H1 (cell line): ENCODE measurements around the gene TRMT44. TPM values are rescaled to one million over a fixed set of nuclear protein-coding genes. Genes with fewer than 3 reads are reported as not detected.

Source experiments
- CBX8 ChIP-seq: fragments of 300-800, 300-1000 bp; sonication (generic); IDR thresholded peaks from 2 replicates; pipeline ENCODE4 v1.7.1; 2016; ENCODE audit warnings: low read depth, low read length, borderline replicate concordance
- CHD2 ChIP-seq: IDR thresholded peaks from 2 replicates; pipeline ENCODE4 v1.6.1; 2012; ENCODE audit warnings: low read length, improper control_type of control experiment
- NRF1 ChIP-seq: IDR thresholded peaks from 2 replicates; pipeline ENCODE4 v1.6.1; 2011; ENCODE audit warnings: mild to moderate bottlenecking, low read depth, low read length, improper control_type of control experiment
- PHF8 ChIP-seq: fragments of 200-600 bp; sonication (generic); conservative IDR thresholded peaks from 2 replicates; pipeline ENCODE4 v1.7.1; 2012; ENCODE audit warnings: low read depth, mild to moderate bottlenecking, inconsistent platforms, low read length, moderate library complexity
- SIN3A ChIP-seq, 2 experiments: IDR thresholded peaks in 1 of 2; conservative IDR thresholded peaks in 1 of 2; 2 replicates each; pipeline ENCODE4 v1.6.1; 2011 to 2012; ENCODE audit warnings: low read length in 2 of 2, improper control_type of control experiment in 1 of 2, low read depth in 1 of 2, mild to moderate bottlenecking in 1 of 2
- SUZ12 ChIP-seq: fragments of 200-600 bp; sonication (generic); IDR thresholded peaks from 2 replicates; pipeline ENCODE4 v1.6.1; 2012; ENCODE audit warnings: mild to moderate bottlenecking, inconsistent platforms, low read length, moderate library complexity, mixed read lengths
- polyA plus RNA-seq, 7 experiments: library from polyadenylated mRNA; depleted of rRNA in 3 of 7; stranded (reverse) in 5 of 7; unstranded in 2 of 7; fragments of >200 nt in 5 of 7; fragments of 200-250 nt in 2 of 7; gene quantifications; 1 replicate in 5 of 7; 2 replicates in 1 of 7; 4 replicates in 1 of 7; pipeline versions ENCODE4 v1.2.1 to v1.2.3, GENCODE V29; 2011 to 2013; ENCODE audit warnings: missing spikeins in 2 of 7, mixed read lengths in 2 of 7
- total RNA-seq: library from RNA; stranded (reverse); fragmentation: NEBNext Ultra II Directional; extraction: Animal tissue kit (Norgen Biotek cat#: 25700); gene quantifications from 2 replicates; pipeline ENCODE4 v1.2.1, GENCODE V29; 2021

The TRMT44 gene
- total and polyA plus RNA-seq, 2 of the 8 experiments (the other 6 are each of a cell fraction or from before 2014, with no cell fraction given): 8.6 to 23.9 TPM

DNA sequence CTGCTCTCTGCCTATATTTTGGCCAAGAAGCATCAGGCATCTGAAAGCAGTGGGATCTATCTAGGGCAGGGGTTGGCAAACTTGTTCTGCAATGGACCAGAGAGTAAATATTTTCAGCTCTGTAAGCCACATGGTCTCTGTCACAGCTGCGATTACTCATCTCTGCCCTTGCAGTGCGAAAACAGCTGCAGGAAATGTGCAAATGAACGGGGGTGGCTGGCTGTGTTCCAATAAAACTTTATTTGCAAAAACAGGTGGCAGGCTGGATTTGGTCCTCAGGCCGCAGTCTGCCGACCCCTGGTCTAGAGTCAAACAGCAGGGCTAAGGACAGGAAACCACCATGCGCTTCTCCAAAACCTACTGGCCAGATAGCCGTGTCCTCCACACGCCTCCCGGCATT is 48.6 kb upstream of the TRMT44 start (continued):
- TF ChIP-seq CHD2 (no peak), PHF8 (no peak), SIN3A (conservative IDR thresholded peaks at IDR 0.05 in 1 of 2, IDR thresholded peaks at IDR 0.05 in 1 of 2; ENCODE audit: low read depth in 1 of 2, low read length in 2 of 2) (no peak), SUZ12 (no peak), CBX8 (no peak), NRF1 (no peak)
